ENCODE data around the gene UBLCP1.

The UBLCP1 gene

GRCh38 chr5:159262859-159263568 is at the start of gene UBLCP1:
UBLCP1 (plus strand) TSS chr5:159263290; CDS start chr5:159268916, 5,626 bp downstream.
- Histone ChIP-seq H3K27me3 (ENCODE audit: control insufficient read depth, insufficient read depth, low read length) (no peaks in the 10 kb centered on the region), H3K27ac (ENCODE audit: low read length) (no peak within 1 kb of the TSS), H3K4me3 (ENCODE audit: low read length) (peak within 1 kb of the TSS; percentile 89), H3K4me1 (ENCODE audit: control insufficient read depth, insufficient read depth, low read length) (no peaks in the 10 kb centered on the region), H3K9me3 (ENCODE audit: control insufficient read depth, insufficient read depth, low read length) (no peaks in the 10 kb centered on the region), H3K36me3 (ENCODE audit: control insufficient read depth, insufficient read depth, low read length) (no peaks in the 10 kb centered on the region)
- DNase-seq (ENCODE audit: low read depth, low spot score), result peak; percentile 61
- no CpG with 5 or more reads among the region's 54 CpGs for WGBS (ENCODE audit: insufficient coverage, insufficient read length)

GRCh38 chr5:159214486-159215271 is 48.4 kb upstream of the UBLCP1 start:
- H3K4me3 ChIP-seq (ENCODE audit: low read length), result no peak overlapping the region
- H3K36me3 ChIP-seq (ENCODE audit: control insufficient read depth, insufficient read depth, low read length), result no peaks in the 10 kb centered on the region
- no peaks in the 10 kb centered on the region for H3K9me3 ChIP-seq (ENCODE audit: control insufficient read depth, insufficient read depth, low read length)
- H3K27me3 ChIP-seq (ENCODE audit: control insufficient read depth, insufficient read depth, low read length), result no peaks in the 10 kb centered on the region
- H3K27ac ChIP-seq (ENCODE audit: low read length), result no peak overlapping the region
- no peaks in the 10 kb centered on the region; the same call in 1 of the 2 replicates for H3K4me1 ChIP-seq (ENCODE audit: control insufficient read depth, insufficient read depth, low read length)
- no peak for DNase-seq (ENCODE audit: low read depth, low spot score)
- WGBS (ENCODE audit: insufficient coverage, insufficient read length), result no CpG with 5 or more reads among the region's 2 CpGs

GRCh38 chr5:159215886-159216285 is 47.2 kb upstream of the UBLCP1 start:
- no peak overlapping the region for H3K27ac ChIP-seq (ENCODE audit: low read length)
- no peaks in the 10 kb centered on the region for H3K4me1 ChIP-seq (ENCODE audit: control insufficient read depth, insufficient read depth, low read length)
- no peaks in the 10 kb centered on the region for H3K27me3 ChIP-seq (ENCODE audit: control insufficient read depth, insufficient read depth, low read length)
- H3K36me3 ChIP-seq (ENCODE audit: control insufficient read depth, insufficient read depth, low read length), result no peaks in the 10 kb centered on the region
- no peaks in the 10 kb centered on the region for H3K9me3 ChIP-seq (ENCODE audit: control insufficient read depth, insufficient read depth, low read length)
- DNase-seq (ENCODE audit: low read depth, low spot score), result no peak
- H3K4me3 ChIP-seq (ENCODE audit: low read length), result no peak overlapping the region
- WGBS (ENCODE audit: insufficient coverage, insufficient read length), result no CpG with 5 or more reads among the region's 3 CpGs

GRCh38 chr5:159216454-159216853 is 46.6 kb upstream of the UBLCP1 start:
- WGBS (ENCODE audit: insufficient coverage, insufficient read length), result no CpG with 5 or more reads among the region's 2 CpGs
- no peak overlapping the region for H3K4me3 ChIP-seq (ENCODE audit: low read length)

GRCh38 chr5:159217236-159217635 is 45.9 kb upstream of the UBLCP1 start:
- no peak for DNase-seq (ENCODE audit: low read depth, low spot score)
- H3K27me3 ChIP-seq (ENCODE audit: control insufficient read depth, insufficient read depth, low read length), result no peaks in the 10 kb centered on the region
- H3K4me3 ChIP-seq (ENCODE audit: low read length), result no peak overlapping the region
- WGBS (ENCODE audit: insufficient coverage, insufficient read length), result no CpG with 5 or more reads among the region's 2 CpGs
- H3K4me1 ChIP-seq (ENCODE audit: control insufficient read depth, insufficient read depth, low read length), result no peaks in the 10 kb centered on the region
- H3K9me3 ChIP-seq (ENCODE audit: control insufficient read depth, insufficient read depth, low read length), result no peaks in the 10 kb centered on the region
- no peak overlapping the region for H3K27ac ChIP-seq (ENCODE audit: low read length)
- no peaks in the 10 kb centered on the region for H3K36me3 ChIP-seq (ENCODE audit: control insufficient read depth, insufficient read depth, low read length)

More at GRCh38 chr5:159216454-159216853, 46.6 kb upstream of the UBLCP1 start:
- H3K4me1 ChIP-seq (ENCODE audit: control insufficient read depth, insufficient read depth, low read length), result no peaks in the 10 kb centered on the region
- DNase-seq (ENCODE audit: low read depth, low spot score), result no peak
- no peaks in the 10 kb centered on the region for H3K9me3 ChIP-seq (ENCODE audit: control insufficient read depth, insufficient read depth, low read length)
- no peaks in the 10 kb centered on the region for H3K27me3 ChIP-seq (ENCODE audit: control insufficient read depth, insufficient read depth, low read length)
- no peak overlapping the region for H3K27ac ChIP-seq (ENCODE audit: low read length)
- no peaks in the 10 kb centered on the region for H3K36me3 ChIP-seq (ENCODE audit: control insufficient read depth, insufficient read depth, low read length)

GRCh38 chr5:159218595-159219023 is 44.5 kb upstream of the UBLCP1 start:
- Histone ChIP-seq H3K36me3 (ENCODE audit: control insufficient read depth, insufficient read depth, low read length) (no peaks in the 10 kb centered on the region), H3K27me3 (ENCODE audit: control insufficient read depth, insufficient read depth, low read length) (no peaks in the 10 kb centered on the region), H3K4me3 (ENCODE audit: low read length) (no peak overlapping the region), H3K9me3 (ENCODE audit: control insufficient read depth, insufficient read depth, low read length) (no peaks in the 10 kb centered on the region), H3K4me1 (ENCODE audit: control insufficient read depth, insufficient read depth, low read length) (no peaks in the 10 kb centered on the region), H3K27ac (ENCODE audit: low read length) (no peak overlapping the region)
- no CpG with 5 or more reads among the region's 2 CpGs for WGBS (ENCODE audit: insufficient coverage, insufficient read length)
- DNase-seq (ENCODE audit: low read depth, low spot score), result no peak

GRCh38 chr5:159220206-159220605 is 42.9 kb upstream of the UBLCP1 start:
- Histone ChIP-seq H3K27ac (ENCODE audit: low read length) (no peak overlapping the region), H3K4me3 (ENCODE audit: low read length) (no peak overlapping the region), H3K9me3 (ENCODE audit: control insufficient read depth, insufficient read depth, low read length) (no peaks in the 10 kb centered on the region), H3K36me3 (ENCODE audit: control insufficient read depth, insufficient read depth, low read length) (no peaks in the 10 kb centered on the region), H3K27me3 (ENCODE audit: control insufficient read depth, insufficient read depth, low read length) (peaks cover 2% of the 10 kb centered on the region; the same call in 1 of the 2 replicates), H3K4me1 (ENCODE audit: control insufficient read depth, insufficient read depth, low read length) (no peaks in the 10 kb centered on the region)
- no CpG with 5 or more reads among the region's 5 CpGs for WGBS (ENCODE audit: insufficient coverage, insufficient read length)
- DNase-seq (ENCODE audit: low read depth, low spot score), result no peak

GRCh38 chr5:159223469-159223868 is 39.6 kb upstream of the UBLCP1 start:
- Histone ChIP-seq H3K4me1 (ENCODE audit: control insufficient read depth, insufficient read depth, low read length) (no peaks in the 10 kb centered on the region), H3K4me3 (ENCODE audit: low read length) (no peak overlapping the region), H3K36me3 (ENCODE audit: control insufficient read depth, insufficient read depth, low read length) (no peaks in the 10 kb centered on the region), H3K27ac (ENCODE audit: low read length) (no peak overlapping the region), H3K9me3 (ENCODE audit: control insufficient read depth, insufficient read depth, low read length) (no peaks in the 10 kb centered on the region), H3K27me3 (ENCODE audit: control insufficient read depth, insufficient read depth, low read length) (peaks cover 15% of the 10 kb centered on the region)
- no CpG with 5 or more reads among the region's 3 CpGs for WGBS (ENCODE audit: insufficient coverage, insufficient read length)
- DNase-seq (ENCODE audit: low read depth, low spot score), result no peak

GRCh38 chr5:159224471-159224870 is 38.6 kb upstream of the UBLCP1 start:
- no peak for DNase-seq (ENCODE audit: low read depth, low spot score)
- Histone ChIP-seq H3K4me1 (ENCODE audit: control insufficient read depth, insufficient read depth, low read length) (no peaks in the 10 kb centered on the region), H3K27ac (ENCODE audit: low read length) (no peak overlapping the region), H3K27me3 (ENCODE audit: control insufficient read depth, insufficient read depth, low read length) (peaks cover 16% of the 10 kb centered on the region), H3K36me3 (ENCODE audit: control insufficient read depth, insufficient read depth, low read length) (no peaks in the 10 kb centered on the region), H3K4me3 (ENCODE audit: low read length) (no peak overlapping the region), H3K9me3 (ENCODE audit: control insufficient read depth, insufficient read depth, low read length) (no peaks in the 10 kb centered on the region)
- no CpG with 5 or more reads among the region's 2 CpGs for WGBS (ENCODE audit: insufficient coverage, insufficient read length)

- H3K27ac ChIP-seq (ENCODE audit: low read length), result no peak overlapping the region
- no peaks in the 10 kb centered on the region for H3K4me1 ChIP-seq (ENCODE audit: control insufficient read depth, insufficient read depth, low read length)
- no peak for DNase-seq (ENCODE audit: low read depth, low spot score)
- peaks cover 23% of the 10 kb centered on the region for H3K27me3 ChIP-seq (ENCODE audit: control insufficient read depth, insufficient read depth, low read length)
- no peaks in the 10 kb centered on the region for H3K36me3 ChIP-seq (ENCODE audit: control insufficient read depth, insufficient read depth, low read length)
- H3K4me3 ChIP-seq (ENCODE audit: low read length), result no peak overlapping the region
- no peaks in the 10 kb centered on the region for H3K9me3 ChIP-seq (ENCODE audit: control insufficient read depth, insufficient read depth, low read length)
These were observed 36.6 kb upstream of the UBLCP1 start for GRCh38 chr5:159226451-159226850.

Measured in iPS DF 6.9 (cell line).